Liver (tissue), 9 donors: ENCODE measurements around the gene GLI3. TPM values are rescaled to one million over a fixed set of nuclear protein-coding genes. Genes with fewer than 3 reads are reported as not detected.

Experiments used
- DNase-seq: peaks from one replicate; pipeline ENCODE4 v3.0.0-alpha.2; 2017; ENCODE audit warnings: low spot score
- H3K27ac ChIP-seq, 2 donors: one replicate each; pipeline ENCODE4 v1.7.0; 2013; ENCODE audit warnings: inconsistent platforms in 2 of 2, low read length in 2 of 2, control low read depth in 1 of 2, low read depth in 1 of 2, mild to moderate bottlenecking in 1 of 2
- H3K27me3 ChIP-seq, 4 donors: one replicate each; pipeline versions ENCODE4 v1.6.1 to v1.7.0; 2013; ENCODE audit warnings: low read length in 3 of 4, inconsistent platforms in 1 of 4, mild to moderate bottlenecking in 1 of 4, moderate library complexity in 1 of 4; ENCODE audit not compliant: control insufficient read depth in 4 of 4, insufficient read depth in 4 of 4
- H3K36me3 ChIP-seq, 4 donors: one replicate each; pipeline versions ENCODE4 v1.6.1 to v1.7.0; 2013; ENCODE audit warnings: low read length in 3 of 4, mild to moderate bottlenecking in 3 of 4, low read depth in 1 of 4, moderate library complexity in 1 of 4; ENCODE audit not compliant: control insufficient read depth in 4 of 4, insufficient read depth in 3 of 4
- H3K4me1 ChIP-seq, 4 donors: one replicate each; pipeline versions ENCODE4 v1.6.1 to v1.7.0; 2013; ENCODE audit warnings: low read length in 3 of 4, mild to moderate bottlenecking in 3 of 4, moderate library complexity in 1 of 4; ENCODE audit not compliant: control insufficient read depth in 4 of 4, insufficient read depth in 4 of 4
- H3K4me3 ChIP-seq, 3 donors: one replicate each; pipeline versions ENCODE4 v1.6.1 to v1.7.0; 2013; ENCODE audit warnings: low read length in 3 of 3, control low read depth in 1 of 3, low read depth in 1 of 3, mild to moderate bottlenecking in 1 of 3
- H3K9ac ChIP-seq, 2 donors: one replicate each; pipeline ENCODE4 v1.7.0; 2013; ENCODE audit warnings: low read length in 2 of 2, mild to moderate bottlenecking in 2 of 2, moderate library complexity in 2 of 2, control low read depth in 1 of 2, low read depth in 1 of 2
- H3K9me3 ChIP-seq, 4 donors: one replicate each; pipeline versions ENCODE4 v1.6.1 to v1.7.0; 2013; ENCODE audit warnings: low read length in 3 of 4; ENCODE audit not compliant: control insufficient read depth in 4 of 4
- ATF3 ChIP-seq: IDR thresholded peaks from 2 replicates; pipeline ENCODE4 v1.6.1; 2016; ENCODE audit warnings: antibody characterized with exemption
- EGR1 ChIP-seq, 2 donors: IDR thresholded peaks; 2 replicates each; pipeline ENCODE4 v1.6.1; 2016 to 2018; ENCODE audit warnings: antibody characterized with exemption in 2 of 2, low read depth in 2 of 2
- FOXA1 ChIP-seq: IDR thresholded peaks from 2 replicates; pipeline ENCODE4 v1.6.1; 2016; ENCODE audit warnings: antibody characterized with exemption
- FOXA2 ChIP-seq: IDR thresholded peaks from 2 replicates; pipeline ENCODE4 v1.6.1; 2016; ENCODE audit warnings: antibody characterized with exemption
- HNF4A ChIP-seq, 2 donors: conservative IDR thresholded peaks; 2 replicates each; pipeline ENCODE4 v1.6.1; 2016; ENCODE audit warnings: antibody characterized with exemption in 2 of 2, mild to moderate bottlenecking in 2 of 2
- HNF4G ChIP-seq: IDR thresholded peaks from 2 replicates; pipeline ENCODE4 v1.6.1; 2016; ENCODE audit warnings: antibody characterized with exemption
- MAX ChIP-seq: IDR thresholded peaks from 2 replicates; pipeline ENCODE4 v1.6.1; 2016; ENCODE audit warnings: antibody characterized with exemption
- NR2F2 ChIP-seq: IDR thresholded peaks from 2 replicates; pipeline ENCODE4 v1.6.1; 2016; ENCODE audit warnings: antibody characterized with exemption
- RAD21 ChIP-seq, 2 donors: IDR thresholded peaks; 2 replicates each; pipeline ENCODE4 v1.6.1; 2016; ENCODE audit warnings: antibody characterized with exemption in 2 of 2, mild to moderate bottlenecking in 2 of 2
- REST ChIP-seq: IDR thresholded peaks from 2 replicates; pipeline ENCODE4 v1.6.1; 2016; ENCODE audit warnings: antibody characterized with exemption, mild to moderate bottlenecking
- TAF1 ChIP-seq: conservative IDR thresholded peaks from 2 replicates; pipeline ENCODE4 v1.6.1; 2016; ENCODE audit warnings: antibody characterized with exemption, mild to moderate bottlenecking
- YY1 ChIP-seq: IDR thresholded peaks from 2 replicates; pipeline ENCODE4 v1.6.1; 2016; ENCODE audit warnings: antibody characterized with exemption, mild to moderate bottlenecking
- ZBTB33 ChIP-seq: IDR thresholded peaks from 2 replicates; pipeline ENCODE4 v1.6.1; 2016; ENCODE audit warnings: antibody characterized with exemption
- WGBS: extraction: QIAGEN DNeasy Blood & Tissue Kit; methylation state at CpG from one replicate; pipeline ENCODE4 v1.1.7; 2013; 5-methylcytosine and 5-hydroxymethylcytosine counted together
- polyA plus RNA-seq, 2 donors: library from polyadenylated mRNA; stranded (reverse) in 1 of 2; unstranded in 1 of 2; fragments of 200-250 nt in 1 of 2; fragments of >200 nt in 1 of 2; fragmentation: Nextera tagmentation in 1 of 2; extraction: Ambion mirVana in 1 of 2; gene quantifications; one replicate each; pipeline versions ENCODE4 v1.2.1 to v1.2.3, GENCODE V29; 2013 to 2015
- total RNA-seq, 2 donors: library from RNA; depleted of rRNA; stranded (reverse); fragments of >200 nt; gene quantifications; one replicate each; pipeline ENCODE4 v1.2.3, GENCODE V29; 2014
- TF ChIP-seq, protein P1 (sequence below): fragments of 150-350 bp; IDR thresholded peaks from 2 replicates; pipeline ENCODE4 v1.5.1; 2017; ENCODE audit warnings: improper control_type of control experiment, low read depth, low read length; ENCODE audit not compliant: missing input control
- donor health status: healthy.
- donor health status: healthy.
- donor health status: healthy.
- donor health status: healthy.
- donor health status: healthy.

The GLI3 gene
- total and polyA plus RNA-seq, 4 donors: 0.09 to 0.42 (median 0.26) TPM

DNA sequence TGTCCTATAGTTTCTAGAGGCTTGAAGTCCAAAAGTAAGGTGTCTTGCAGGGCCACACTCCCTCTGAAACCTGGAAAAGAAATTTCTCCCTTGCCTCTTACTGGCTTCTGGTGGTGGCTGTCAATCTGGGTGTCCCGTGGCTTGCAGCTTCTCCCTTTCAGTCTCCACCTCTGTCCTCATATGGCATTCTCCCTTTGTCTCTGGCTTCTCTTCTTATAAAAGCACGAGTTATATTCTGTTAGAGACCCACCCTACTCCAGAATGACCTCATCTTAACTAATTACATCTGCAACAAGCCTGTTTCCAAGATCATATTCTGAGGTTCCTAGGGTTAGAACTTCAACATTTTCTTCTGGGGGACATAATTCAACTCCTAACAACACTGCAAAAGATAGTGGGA lies 3.4 kb upstream of the GLI3 start:
- peaks cover 0 to 6% (median 2%) of the 10 kb centered on the region in 4 donors for H3K27me3 ChIP-seq
- no peaks in the 10 kb centered on the region for H3K36me3 ChIP-seq

More for the DNA sequence above, 3.4 kb upstream of the GLI3 start:
- Histone ChIP-seq H3K4me3 (no peak overlapping the region), H3K9ac (no peak overlapping the region), H3K27ac (no peak overlapping the region), H3K9me3 (no peaks in the 10 kb centered on the region), H3K4me1 (peaks cover 10 to 21% (median 15%) of the 10 kb centered on the region in 4 donors)
- no peak for TF ChIP-seq FOXA1
- TF ChIP-seq NR2F2: no peak
- no peak for TF ChIP-seq RAD21 (IDR thresholded peaks at IDR 0.05)
- TF ChIP-seq YY1: no peak
- no peak for TF ChIP-seq HNF4A (conservative IDR thresholded peaks at IDR 0.05)
- TF ChIP-seq TAF1: no peak
- no peak for TF ChIP-seq ZBTB33
- no peak for TF ChIP-seq MAX
- TF ChIP-seq REST: no peak
- no peak for TF ChIP-seq ATF3
- TF ChIP-seq, protein P1, sequence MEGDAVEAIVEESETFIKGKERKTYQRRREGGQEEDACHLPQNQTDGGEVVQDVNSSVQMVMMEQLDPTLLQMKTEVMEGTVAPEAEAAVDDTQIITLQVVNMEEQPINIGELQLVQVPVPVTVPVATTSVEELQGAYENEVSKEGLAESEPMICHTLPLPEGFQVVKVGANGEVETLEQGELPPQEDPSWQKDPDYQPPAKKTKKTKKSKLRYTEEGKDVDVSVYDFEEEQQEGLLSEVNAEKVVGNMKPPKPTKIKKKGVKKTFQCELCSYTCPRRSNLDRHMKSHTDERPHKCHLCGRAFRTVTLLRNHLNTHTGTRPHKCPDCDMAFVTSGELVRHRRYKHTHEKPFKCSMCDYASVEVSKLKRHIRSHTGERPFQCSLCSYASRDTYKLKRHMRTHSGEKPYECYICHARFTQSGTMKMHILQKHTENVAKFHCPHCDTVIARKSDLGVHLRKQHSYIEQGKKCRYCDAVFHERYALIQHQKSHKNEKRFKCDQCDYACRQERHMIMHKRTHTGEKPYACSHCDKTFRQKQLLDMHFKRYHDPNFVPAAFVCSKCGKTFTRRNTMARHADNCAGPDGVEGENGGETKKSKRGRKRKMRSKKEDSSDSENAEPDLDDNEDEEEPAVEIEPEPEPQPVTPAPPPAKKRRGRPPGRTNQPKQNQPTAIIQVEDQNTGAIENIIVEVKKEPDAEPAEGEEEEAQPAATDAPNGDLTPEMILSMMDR: no peak
- no peak for TF ChIP-seq HNF4G
- no peak for TF ChIP-seq FOXA2
- TF ChIP-seq EGR1 (IDR thresholded peaks at IDR 0.05; ENCODE audit: low read depth in 2 of 2): no peak
- WGBS: 48% methylated on average over 2 of the region's 2 CpGs
- DNase-seq: no peak
